GM18519 (cell line): ENCODE results near the gene PTPRH.
A peak's percentile ranks its signal among the peaks of the same experiment; 100 is the strongest.
"Not testable (repeated sequence)": the region's sequence is repeated elsewhere in the genome, so short reads cannot be mapped to it uniquely, and the experiment has no call there.

Source experiments
- ATAC-seq: cut with Tn5 transposase; IDR thresholded peaks from one replicate; pipeline ENCODE4 v1.9.1; 2021; ENCODE audit warnings: mild to moderate bottlenecking, moderate library complexity; ENCODE audit not compliant: unreplicated experiment, low FRiP score

The PTPRH gene

DNA sequence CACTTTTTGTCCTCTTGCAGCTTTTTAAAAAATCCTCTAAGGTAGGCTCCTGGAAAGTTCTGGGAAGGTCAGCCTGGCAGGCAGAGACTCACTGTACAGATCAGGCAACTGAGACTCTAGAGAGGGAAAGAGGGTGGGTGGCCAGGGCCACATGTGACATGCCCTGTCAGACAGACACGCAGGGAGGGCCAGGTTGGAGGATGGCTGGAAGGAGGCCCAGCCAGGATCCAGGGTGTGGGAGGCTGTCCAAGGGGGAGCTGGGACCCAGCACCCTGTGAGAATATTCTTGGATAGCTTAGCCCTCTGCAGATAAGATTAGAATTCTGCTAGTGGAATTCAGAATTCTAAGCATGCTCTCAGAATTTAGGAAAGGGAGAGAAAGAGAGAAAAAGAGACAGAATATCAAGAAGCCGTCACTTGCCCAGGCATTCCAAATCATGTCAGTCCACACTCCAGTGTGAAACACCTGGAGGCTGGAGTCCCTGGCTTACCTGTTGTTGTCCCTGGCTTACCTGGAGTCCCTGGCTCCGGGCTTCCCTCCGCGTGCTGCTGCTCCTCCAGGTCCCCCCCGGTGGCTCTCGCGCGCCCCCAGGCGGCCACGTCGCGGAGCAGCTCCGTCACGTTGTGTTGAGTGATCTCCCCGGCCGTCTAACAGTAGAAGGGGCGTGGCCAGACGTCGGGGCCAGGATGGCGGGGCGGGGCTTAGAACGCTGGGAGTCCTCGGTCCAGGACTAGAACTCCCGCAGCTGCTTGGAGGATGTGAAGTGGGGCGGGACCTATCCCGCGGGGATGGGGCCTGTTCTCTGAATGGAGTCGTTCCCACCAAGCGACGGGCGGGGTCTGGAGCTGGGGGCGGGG is 48.9 kb downstream of the PTPRH start:
- peak; percentile 62 for ATAC-seq

DNA sequence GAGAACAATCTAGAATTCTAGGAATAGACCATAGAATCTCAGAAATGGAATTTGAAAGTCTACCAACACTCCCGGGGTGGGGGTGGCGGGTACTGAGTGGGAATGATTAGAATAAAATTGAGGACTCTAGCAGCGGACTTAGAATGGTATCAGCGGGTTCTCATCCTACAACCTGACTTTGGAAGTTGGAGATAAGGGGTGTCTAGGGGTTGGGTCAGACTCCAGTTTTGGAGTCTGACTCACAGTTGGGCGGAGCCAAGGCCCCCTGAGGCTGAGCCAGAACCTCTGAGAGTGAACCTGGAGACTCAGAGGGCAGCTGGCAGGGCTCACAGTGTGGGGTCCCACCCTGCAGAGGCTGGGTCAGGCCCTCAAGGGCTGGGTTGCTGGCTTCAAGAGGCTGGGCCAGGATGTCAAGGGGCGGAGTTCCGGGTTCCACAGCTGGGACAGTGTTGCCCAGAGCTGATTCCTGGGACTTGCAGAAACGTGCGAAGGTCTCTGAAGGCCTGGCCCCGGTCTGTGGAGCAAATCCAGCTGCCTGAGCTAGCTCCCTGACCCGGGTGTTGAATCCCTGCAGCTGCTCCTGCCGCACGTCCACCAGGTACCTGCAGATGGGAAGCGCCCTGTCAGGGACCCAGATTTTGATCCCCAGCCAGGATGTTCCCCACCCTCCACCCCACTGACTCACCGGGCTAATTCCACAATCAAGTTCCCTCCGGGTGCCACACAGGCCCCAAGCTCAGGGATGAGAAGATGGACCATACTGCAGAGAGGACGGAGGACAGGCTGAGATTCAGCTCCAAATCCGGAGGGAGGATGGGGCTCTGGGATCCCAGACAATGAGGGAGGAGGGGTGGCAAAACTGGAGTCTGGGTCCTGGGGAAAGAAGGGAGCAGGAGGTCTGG is 50.2 kb downstream of the PTPRH start:
- no peak for ATAC-seq

DNA sequence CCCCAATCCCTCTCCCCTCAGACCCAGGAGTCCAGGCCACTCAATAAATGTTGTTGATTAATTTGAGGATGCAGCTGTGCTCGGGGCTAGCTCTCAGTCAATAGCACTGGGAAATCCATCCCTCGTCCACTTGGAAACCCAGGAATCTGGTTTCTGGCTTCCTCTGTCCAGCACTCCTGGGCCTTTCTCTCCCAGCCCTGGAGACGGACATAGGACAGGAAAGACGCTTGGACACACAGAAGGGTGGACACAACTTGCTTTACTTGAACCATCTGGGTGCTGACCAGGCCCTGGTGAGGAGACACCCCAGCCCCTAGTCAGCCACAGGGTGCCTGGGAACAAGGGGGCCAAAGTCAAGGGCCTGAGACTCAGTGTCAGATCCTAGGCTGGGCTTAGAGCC is 50.9 kb downstream of the PTPRH start:
- no peak for ATAC-seq

DNA sequence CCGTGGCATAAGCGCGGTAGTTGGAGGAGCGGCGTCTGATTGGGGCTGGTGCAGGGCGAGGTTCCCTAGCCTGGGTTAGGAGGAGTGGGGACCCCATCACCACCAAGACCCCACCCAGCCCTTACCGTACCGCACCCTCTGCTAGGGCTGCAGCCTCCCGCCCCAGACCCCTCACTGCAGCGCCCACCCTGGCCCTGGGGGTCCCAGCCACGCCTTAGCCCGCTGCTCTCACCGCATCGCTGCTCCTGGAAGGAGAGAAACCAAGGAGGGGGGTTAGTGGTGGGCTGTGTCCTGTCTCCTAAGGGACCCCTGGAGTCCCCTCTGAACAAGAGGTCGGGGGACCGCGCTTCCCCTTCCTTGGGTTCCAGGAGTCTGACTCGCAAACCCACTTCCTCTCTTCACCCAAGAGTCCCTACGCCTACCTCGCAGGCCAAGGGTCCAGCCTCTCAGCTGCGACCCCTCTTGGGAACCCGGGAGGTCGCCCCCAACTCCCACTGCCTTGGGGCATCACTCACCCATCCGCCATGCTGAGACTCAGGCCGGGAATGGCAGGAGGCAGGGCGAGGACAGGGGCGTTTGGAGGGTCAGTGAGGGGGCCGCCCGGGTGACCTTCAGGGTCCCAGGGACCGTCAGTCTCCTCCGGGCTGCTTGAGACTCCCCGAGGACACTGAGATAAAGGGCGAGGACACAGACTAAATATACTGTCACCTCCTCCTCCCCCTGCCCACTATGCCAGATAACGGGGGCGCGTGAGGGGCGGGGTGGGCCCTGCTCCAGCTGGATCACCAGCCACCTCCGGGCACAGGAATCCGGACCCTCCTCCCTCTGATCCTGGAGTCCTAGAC is 52.0 kb downstream of the PTPRH start, which contains the start of gene TNNI3:
Gene TNNI3, minus strand, starts transcription at position 669 of the 845 bp plus-strand sequence. Its CDS starts 143 bp downstream, at position 526.
- ATAC-seq, result no peak

DNA sequence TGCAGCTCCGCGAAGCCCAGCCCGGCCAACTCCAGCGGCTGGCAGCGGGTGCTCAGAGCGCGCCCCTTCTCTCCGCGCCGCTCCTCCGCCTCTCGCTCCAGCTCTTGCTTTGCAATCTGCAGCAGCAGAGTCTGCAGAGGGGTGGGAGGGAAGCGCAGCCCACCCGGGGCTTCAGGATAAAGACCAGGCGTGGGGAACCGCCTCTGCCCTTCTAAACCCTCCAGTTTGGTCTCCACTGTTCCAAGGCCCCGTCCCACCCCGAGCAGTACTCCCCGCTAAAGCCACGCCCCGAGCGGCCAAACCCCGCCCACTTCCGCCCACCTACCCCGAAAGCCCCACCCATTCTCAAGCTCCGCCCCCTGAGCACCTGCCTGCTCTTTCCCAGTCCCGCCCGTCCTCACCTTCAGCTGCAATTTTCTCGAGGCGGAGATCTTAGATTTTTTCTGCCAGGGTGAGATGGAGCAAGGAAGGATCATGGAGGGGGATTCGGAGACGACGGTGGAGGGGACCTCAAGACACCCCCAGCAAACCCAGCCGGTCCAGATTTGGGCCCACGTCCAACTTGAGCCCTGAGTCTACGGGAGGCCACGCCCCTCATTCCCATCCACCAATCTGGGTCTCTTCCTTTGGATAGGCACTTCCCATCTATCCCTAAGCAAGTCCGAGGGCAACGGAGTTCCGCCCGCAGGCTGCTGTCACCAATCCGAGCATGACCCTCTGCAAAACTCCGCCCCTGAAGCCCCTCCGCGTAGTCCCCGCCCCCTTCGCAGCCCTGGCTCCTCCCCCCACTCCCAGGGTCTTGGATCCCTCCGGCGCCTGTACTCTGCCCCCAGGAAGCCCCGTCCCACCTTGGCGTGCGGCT is 52.9 kb downstream of the PTPRH start:
- no peak for ATAC-seq

DNA sequence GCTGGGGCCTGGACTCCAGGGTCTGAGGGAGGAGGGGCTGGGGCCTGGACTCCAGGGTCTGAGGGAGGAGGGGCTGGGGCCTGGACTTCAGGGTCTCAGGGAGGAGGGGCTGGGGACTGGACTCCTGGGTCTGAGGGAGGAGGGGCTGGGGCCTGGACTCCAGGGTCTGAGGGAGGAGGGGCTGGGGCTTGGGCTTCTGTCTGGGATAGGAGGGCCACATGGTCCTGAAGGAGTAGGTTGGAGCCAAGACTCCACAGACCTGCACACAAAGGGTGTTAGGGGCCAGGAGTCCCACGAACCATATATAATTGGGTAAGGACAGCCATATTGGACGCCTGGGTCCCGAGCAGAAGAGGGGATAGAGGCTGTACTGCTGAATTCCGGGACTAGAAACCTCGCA is 53.5 kb downstream of the PTPRH start:
- not testable (repeated sequence) for ATAC-seq

- no peak for ATAC-seq
Observed at GRCh38 chr19:55153652-55154264, 55.5 kb downstream of the PTPRH start.

DNA sequence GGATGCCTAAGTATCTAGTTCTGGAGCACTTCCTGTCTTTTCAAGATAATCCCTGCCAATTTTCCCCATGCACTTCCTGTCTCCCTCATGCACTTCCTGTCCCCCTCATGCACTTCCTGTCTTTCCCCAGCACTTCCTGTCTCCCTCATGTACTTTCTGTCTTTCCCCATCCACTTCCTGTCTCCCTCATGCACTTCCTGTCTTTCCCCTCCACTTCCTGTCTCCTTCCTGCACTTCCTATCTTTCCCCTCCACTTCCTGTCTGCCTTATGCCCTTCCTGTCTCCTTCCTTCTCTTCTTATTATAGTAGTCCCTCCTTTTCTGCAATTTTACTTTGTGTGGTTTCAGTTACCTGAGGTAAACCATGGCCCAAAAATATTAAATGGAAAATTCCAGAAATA is 57.3 kb downstream of the PTPRH start:
- ATAC-seq, result no peak

GRCh38 chr19:55149078-55150003 is 60.0 kb downstream of the PTPRH start, which contains the start of gene TNNT1:
Gene TNNT1 (minus strand): TSS chr19:55149206. CDS start chr19:55147157, 2,049 bp downstream.
- no peak for ATAC-seq

- no peak for ATAC-seq
Observed at GRCh38 chr19:55147545-55148251, 61.6 kb downstream of the PTPRH start.

DNA sequence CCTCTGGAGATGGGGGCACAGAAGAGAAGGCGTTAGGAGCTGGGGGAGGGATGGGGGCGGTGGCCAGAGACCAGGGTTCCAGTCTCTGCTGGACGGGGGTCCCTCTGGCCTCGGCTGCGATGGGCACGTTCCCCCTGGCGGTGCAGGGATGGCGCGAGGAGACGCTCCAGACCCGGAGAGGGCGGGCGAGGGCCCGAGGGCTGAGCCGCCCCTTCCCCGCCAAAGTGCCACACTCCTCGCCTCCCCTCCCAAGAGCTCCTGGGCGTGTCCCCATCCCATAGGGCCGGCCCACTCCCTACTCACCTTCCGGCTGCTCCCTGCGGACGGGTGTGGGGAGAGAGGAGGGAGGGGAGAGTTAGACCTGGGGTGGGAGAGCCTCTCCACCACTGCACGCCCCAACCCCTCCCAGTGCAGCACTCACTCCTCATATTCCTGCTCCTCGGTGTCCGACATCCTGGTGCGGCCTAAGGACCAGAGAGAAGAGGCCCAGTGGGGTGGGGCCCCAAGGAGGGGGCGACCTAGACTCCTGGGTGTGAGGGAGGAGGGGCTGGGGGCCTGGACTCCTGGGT is 62.5 kb downstream of the PTPRH start:
- no peak for ATAC-seq

GRCh38 chr19:55146078-55146704 is 63.1 kb downstream of the PTPRH start:
- no peak for ATAC-seq

- no peak for ATAC-seq
Observed at GRCh38 chr19:55145232-55145631, 64.1 kb downstream of the PTPRH start.

- ATAC-seq, result no peak
Observed at GRCh38 chr19:55141696-55142095, 67.6 kb downstream of the PTPRH start.

- no peak for ATAC-seq
Observed at GRCh38 chr19:55137915-55138314, 71.4 kb downstream of the PTPRH start.

DNA sequence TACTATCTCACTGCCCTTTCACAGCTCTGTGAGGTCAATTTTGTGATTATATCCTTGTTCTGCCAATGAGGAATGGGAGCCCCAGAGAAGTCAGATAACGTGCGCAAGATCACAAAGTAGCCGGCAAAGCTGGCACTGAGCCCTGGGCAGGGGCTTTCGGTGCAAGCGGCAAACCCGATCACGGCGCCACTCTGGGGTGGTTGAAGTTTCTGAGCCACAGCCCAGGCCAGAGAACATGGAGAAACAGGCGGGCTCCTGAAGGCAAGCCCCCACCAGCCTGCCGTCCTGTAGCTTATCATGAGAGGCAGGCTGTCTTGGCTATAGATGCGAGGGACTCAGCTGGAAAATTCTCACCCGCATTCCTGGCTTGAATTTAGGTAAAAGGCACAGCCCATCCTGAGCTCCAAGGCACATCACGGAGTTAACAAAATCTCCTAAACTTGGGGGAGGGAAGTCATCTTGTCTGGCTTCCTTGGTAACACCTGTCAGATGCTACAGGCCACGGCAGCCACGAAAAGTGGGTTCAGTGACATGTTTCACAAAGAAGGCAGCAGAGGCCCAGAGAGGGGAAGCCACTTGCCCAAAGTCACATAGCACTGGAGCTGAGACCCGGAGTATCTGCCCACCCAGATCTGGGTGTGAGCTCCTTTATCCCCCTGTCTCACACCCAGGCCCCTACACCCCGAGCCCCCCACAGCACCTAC is 72.8 kb downstream of the PTPRH start:
- ATAC-seq, result no peak
